H4 (cell line): ENCODE data around the gene SETD2. TPM values are rescaled to one million over a fixed set of nuclear protein-coding genes. Genes with fewer than 3 reads are reported as not detected.
"Not testable (repeated sequence)": the region's sequence is repeated elsewhere in the genome, so short reads cannot be mapped to it uniquely, and the experiment has no call there.

ENCODE experiments used
- DNase-seq: peaks from one replicate; pipeline ENCODE4 v3.0.0-alpha.2; 2015; ENCODE audit warnings: low spot score
- total RNA-seq: library from RNA; depleted of rRNA; stranded (reverse); fragments of >200 nt; shearing (Covaris generic); gene quantifications from 2 replicates; pipeline ENCODE4 v1.2.3, GENCODE V29; 2014

The SETD2 gene
- total RNA-seq, 1 experiment from 2014 or later, result 9.5 TPM

DNA sequence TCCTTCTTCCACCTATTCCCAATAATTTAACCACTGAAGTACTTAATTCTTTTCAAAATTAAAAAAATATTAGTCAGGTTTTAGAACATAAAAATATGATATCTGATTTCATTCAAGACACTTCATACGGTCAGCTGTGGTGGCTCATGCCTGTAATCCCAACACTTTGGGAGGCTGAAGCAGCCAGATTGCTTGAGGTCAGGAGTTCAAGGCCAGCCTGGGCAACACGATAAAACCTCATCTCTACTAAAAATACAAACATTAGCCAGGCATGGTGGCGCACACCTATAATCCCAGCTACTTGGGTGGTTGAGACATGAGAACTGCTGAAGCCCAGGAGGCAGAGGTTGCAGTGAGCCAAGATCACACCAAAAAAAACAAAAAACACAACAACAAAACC lies 127.8 kb downstream of the SETD2 start:
- no peak for DNase-seq

DNA sequence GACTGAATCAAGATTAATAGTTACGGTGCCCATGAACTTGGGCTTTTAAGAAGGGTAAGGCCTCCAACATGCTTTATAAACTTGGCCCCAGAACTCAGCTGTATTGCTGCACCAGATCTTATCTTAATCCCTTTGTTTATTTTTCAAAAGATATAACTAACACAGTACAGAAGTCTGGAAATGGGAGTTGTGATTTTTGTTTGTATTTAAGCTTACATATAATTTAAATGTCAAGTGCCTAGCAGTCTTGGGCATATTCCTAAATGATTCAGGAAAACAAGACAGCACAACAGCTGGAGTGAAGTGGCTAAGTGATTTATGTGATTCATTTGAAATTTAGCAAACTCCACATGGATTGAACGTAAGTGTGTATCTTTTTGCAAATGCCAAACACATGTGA lies 128.3 kb downstream of the SETD2 start:
- peak; percentile 38 for DNase-seq

DNA sequence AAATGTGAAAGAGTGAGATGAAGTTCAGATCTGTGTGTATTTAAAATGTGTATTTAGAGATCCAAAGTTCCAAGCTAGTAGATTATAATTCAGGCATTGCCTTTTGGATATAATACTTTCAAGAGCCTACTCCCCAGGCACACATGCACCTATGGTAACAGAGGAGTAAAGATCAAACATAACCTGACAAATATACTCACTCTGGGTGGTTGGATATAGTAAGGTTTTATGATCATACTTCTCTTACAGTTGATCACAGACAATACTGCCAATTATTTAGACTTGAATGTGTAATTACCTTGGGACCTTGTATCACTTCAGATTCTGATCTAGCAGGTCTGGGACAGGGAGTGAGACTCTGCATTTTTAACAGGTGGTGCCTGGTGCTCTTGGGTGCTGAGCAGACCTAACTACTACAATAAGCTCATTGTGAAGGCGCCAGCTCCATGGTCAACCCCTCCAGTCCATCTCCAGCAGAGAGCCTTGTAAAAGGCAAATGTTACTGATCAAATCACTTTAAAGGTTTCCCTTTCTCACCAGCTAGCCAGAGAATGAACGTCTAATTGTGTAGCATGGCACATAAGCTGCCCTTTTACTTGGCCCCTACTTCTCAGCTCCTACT lies 128.9 kb downstream of the SETD2 start:
- no peak for DNase-seq

DNA sequence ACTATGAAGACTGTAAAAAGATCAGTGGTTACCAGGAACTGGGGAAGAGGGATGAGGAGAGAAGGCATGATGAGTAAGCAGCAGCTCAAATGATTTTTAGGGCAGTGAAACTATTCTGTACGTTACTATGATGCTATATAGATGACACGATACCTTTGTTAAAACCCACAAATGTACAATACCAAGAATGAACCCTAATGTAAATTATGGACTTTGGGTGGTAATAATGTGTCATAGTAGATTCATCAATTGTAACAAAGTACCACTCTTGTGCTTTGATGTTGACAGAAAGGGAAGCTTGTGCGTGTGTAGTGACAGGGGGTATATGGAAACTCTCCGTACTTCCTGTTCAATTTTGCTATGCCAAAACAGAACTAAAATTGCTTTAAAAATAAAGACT lies 132.9 kb downstream of the SETD2 start:
- not testable (repeated sequence) for DNase-seq

DNA sequence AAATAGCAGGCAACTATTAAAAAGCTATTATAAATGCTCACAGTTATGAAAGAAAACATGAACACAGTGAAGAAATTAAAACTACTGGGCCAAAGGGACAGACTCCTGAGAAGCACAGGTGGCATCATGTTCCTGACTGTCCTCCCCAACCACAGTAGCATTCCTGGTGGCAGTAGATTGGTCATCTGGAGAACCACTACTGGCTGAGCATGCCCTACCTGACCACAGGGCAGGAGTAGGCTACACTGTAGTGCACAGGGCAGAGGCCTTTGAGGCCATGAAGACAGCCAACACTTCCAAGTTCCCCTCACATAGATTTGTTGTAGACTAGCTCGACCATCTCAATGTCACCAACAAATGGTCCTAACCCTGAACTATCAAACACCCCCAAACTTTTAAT lies 135.2 kb downstream of the SETD2 start:
- no peak for DNase-seq

DNA sequence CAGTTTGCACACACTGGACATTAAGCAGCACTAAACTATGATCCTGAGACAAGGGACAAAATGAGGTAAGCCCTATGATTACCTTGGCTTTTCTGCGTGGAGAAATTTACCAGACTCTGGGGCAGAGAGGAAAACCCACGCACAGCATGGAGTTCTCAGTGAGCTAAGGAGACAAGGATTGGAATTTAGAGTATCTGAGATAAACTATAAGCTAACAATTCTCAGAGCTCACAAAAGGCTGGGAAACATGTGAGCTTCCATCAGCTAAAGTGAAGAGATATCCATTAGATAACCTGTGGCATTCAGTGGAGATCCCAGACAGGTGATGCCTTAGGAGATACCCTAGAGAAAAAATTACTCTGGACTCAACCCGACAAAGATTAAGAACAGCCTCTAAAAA lies 135.8 kb downstream of the SETD2 start:
- no peak for DNase-seq

DNA sequence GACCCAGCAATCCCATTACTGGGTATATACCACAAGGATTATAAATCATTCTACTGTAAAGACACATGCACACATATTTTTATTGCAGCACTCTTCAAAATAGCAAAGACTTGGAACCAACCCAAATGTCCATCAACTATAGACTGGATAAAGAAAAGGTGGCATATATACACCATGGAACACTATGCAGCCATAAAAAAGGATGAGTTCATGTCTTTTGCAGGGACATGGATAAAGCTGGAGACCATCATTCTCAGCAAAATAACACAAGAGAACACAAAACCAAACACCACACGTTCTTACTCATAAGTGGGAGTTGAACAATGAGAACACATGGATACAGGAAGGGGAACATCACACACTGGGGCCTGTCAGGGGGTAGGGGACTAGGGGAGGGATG lies 137.5 kb downstream of the SETD2 start:
- not testable (repeated sequence) for DNase-seq

DNA sequence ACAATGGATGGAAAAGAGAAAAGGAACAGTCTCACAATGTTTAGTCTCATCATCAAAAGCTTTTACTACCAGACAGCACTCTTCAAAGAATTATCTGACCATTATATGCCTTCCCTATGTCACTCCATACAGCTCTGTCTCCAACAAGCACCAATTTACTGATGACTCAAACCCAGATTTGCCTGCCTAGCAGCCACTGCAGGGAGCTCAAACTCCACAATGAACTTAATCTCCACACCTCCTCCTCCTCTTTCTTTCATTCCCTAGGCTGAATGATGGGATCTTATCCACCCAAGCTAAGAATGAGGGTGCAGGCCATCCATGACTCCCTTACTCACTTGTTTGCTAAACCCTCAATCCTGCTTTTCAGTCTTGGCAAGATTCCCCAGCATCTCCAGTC lies 139.0 kb downstream of the SETD2 start:
- no peak for DNase-seq

DNA sequence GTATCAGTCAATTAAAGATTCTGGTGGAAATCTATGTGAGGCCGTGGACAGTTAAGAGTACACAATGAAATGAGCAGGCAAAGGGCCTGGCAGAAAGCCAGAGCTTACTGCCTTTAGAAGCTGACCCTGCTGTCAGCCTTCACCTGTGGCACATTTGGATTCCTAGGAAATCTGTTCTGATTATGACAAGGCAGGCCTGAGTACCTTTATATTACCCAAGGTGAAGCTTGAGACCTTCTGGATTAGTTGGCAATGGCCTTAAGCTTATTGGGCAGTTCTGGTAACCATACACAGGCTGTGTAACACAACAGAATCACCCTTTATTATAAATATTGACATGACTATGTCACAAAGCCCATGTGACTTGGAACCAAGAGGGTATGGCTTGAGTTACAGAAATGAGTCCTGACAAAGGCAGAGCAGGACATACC lies 141.3 kb downstream of the SETD2 start:
- no peak for DNase-seq

DNA sequence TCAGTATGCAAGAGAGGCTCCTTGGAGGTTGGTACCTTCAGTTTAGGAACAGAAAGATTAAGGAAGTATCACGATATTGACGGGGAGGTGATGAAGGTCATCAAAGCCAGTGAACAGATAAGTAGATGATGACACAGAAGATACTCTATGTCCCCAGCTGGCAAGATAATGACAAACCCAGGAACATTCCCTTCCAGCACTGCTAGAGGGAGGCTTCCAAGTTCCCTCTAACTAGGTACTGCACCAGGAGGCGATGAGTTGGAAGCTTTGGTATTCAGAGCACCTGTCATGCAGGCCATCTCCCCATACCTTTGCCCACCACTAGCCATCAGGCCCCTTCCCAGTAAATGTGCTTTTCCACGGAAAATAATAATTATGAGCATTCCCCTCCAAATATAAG lies 143.6 kb downstream of the SETD2 start:
- no peak for DNase-seq

DNA sequence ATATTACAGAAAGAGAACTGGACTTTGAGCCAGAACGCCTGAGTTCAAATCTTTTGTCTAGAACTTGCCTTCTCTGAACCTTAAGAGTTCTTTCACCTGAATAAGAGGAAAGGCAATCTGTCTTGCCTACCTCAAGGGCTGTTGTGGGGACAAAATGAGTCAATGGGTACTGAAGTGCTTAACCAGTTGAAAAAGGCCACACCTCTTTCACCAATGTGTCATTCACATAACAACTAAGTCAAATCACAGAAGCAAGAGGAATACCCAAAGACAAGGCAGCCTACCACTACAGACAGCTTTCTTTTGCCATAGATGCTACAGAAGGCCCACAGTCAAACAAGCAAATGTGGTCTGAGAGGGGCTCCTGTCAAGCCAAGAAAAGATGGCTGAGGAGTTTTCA lies 144.7 kb downstream of the SETD2 start:
- no peak for DNase-seq

DNA sequence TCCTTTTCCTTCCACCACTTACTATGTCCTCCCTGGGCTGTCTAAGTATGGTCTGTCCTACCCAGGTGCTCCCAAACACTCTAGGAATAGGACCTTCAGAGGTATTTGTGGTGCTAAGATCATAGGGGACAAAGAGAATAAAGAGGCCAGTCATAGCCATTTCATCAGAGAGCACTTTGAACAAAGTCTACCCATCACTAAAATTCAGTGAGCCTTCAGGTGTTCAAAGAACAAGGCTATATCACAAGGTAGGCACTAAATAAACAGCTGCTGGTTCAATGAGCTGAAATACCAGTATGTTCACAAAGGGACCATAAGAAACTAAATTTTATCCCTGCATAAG lies 145.7 kb downstream of the SETD2 start:
- no peak for DNase-seq

DNA sequence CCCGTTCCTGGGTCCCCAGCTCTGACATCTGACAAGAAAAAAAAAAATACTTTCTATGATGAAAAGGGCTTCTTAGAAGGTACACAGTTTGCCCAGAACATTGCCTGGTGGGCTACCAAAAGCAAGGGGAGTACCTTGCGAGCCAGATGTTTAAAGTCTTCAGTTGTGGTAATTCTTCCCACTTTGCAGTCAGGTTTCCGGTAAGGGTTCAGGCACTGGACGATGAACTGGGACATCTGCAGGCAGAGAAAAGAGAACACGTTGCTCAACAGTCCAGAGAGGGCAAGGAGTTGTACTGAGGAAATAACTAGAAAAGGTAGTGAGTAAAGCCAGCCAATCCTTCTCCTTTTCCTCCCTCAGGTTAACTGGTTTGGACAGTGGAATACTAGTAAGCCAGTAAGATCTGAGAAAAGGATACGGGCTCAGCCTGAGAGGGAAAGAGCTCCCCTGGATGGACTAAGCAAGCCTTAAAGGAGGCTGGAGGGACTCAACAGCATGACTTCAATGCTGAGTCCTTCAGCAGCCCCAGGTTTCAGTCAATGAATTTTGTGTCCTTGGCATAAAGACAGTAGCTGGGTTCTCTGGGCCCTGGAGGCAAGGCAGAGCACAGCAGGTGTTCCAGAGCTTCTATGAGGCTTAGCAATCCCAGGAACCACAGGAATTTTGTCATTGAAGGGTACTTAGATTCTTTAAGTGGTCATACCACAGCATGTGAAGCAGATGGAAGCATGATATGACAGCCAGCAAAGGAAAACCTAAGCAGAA lies 146.2 kb downstream of the SETD2 start:
- DNase-seq, result peak; percentile 26

DNA sequence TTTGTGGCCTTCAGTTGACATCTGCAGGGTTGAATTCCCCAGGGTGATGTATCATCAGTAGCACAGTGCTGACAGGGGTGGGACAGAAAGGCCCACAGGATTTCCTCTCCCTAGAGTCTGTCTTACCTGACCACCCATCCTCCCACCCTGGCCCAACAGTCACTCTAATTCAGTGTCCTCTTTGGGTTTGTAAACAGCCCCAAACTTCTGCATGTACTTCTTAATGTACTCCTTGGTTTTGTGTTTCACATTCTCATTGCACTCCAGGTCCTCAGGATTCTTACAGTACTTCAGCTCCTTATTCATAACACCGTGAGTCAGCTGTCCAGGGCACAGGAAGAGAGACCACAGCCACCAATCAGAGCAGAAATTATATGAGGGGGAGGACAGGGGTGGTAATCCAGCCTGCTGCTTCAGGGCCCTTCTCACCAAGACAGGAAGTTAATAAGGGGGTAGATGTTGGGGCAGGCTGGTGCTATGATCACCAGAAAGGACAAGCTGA lies 146.9 kb downstream of the SETD2 start:
- DNase-seq, result peak; percentile 68

DNA sequence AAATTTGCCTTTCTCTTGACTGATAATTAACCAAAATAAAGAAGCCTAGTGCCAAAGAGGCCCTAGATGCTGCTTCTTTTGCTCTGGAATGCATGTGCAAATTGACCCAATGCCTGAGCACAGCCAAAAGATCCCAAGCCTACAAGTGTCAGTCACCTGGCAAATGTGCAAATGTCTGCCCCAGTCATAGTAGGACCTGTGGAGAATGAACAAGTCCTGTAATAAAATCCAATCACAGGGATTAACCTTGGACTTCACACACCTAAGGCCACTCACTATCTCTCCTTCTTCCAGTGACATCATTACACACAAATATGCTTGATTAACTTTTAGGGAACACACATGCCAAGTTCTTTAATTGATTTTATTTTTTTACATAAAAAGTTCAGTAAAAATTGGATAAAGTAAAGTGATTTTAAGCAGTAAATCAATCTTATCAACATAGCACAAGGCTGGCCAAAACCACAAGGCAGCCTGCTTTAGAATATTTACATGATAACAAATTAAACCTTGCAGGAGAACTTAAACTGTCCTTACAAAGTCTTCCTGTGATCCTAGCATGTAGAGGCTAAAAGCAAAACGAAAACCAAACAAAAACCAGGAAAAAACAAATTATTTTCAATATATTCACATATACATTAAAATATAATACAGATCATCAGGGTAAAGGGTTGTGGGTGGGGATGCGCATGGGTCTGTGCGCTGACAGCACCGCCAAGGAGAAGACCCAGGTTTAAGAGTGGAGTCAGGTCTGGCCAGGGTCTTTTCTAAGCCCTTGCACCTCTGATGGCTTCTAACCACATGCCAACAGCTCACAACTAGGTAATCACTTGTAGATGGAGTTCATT lies 147.6 kb downstream of the SETD2 start:
- no peak for DNase-seq

DNA sequence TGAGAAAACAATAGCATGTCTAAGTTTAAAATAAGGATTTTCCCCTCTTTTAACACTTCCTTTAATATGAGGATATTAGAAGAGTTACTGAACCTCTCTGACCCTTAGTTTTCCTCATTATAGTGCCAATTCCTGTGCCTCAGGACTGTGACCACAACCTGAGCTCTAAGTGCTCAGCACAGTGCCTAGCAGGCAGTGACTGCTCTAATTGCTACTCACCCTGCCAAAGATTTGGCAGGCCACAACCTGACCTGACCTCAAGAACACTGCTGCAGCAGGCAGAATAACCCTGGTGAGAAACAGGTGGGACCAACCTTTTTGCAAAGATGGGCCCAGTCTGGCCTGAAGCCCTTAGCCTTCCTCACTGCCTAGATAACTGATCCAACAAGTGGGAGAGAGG lies 148.8 kb downstream of the SETD2 start:
- DNase-seq, result no peak

DNA sequence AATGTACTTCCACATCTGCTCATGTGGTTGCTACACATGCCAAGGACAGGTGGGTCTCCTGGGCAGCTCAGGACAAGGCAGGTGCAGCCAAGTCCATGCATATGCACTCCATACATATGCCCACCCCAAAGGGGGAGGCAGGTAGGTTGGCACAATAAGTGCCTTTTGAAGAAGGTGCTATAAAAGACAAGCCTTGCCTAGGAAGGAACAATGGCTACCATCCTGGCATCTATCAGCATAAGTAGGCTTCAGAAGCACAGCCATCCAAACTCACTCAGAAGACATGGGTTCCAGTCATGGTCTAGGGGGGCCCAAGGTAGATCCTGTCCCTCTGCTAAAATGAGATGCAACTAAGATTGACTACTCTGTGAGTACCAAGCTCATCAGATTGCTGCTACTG lies 149.9 kb downstream of the SETD2 start:
- DNase-seq, result no peak

DNA sequence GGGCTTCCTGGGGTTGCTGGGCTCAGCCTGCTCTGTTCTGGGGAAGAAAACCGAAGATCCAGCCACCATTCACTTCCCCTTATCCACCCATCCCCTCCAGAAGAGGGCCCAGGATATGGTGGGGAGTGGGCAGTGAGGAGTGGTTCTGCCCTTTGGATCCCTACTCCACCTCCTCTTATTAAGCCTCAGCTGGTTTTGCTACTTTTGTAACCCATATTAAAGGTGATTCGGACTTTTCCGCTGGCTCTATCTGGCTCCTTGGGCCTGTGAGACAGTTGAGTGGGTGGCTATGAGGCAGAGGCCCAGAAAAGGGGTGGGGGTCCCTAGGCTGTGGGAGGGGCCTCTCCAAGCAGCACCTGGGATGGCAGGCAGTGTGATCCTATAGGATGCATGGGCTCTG lies 150.7 kb downstream of the SETD2 start:
- no peak for DNase-seq

DNA sequence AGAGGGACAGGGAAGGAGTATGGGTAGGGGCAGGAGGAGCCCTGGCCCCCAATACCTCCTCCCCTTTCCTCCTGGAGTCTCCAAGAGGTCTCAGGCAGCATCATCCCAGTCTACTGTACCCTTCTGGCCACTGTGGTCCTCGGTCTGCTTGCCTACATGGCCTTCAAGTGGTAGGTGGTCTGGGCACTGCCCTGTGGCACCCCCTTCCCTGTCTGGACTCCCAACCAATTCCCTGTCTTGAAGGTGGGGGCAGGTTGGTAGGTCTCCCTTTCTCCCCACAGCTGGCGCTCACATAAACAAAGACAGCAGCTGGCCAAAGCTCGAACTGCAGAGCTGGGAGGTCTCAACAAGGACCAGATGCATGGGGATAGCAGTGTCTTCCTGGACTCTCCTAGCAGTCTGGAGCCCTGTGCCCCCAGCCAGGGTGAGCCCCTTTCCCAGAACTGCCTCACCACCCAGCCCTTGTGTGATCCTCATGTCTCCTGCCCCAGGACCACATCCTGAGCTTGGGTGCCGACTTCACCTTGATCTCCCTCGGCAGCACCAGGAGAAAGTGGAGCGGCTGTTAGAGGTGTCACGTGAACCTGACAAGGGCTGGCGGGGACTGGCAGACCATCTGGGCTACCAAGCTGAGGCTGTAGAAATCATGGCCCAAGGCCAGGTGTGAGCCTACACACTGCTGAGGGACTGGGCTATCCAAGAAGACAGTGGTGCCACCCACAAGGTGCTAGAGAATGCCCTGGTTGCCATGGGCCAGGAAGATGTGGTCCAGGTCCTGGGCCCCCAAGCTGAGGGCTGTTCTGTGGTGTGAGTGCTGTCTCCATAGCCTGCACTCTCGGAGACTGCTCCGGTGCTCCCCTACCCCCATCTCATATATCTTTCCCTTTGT lies 151.3 kb downstream of the SETD2 start:
- DNase-seq, result no peak

DNA sequence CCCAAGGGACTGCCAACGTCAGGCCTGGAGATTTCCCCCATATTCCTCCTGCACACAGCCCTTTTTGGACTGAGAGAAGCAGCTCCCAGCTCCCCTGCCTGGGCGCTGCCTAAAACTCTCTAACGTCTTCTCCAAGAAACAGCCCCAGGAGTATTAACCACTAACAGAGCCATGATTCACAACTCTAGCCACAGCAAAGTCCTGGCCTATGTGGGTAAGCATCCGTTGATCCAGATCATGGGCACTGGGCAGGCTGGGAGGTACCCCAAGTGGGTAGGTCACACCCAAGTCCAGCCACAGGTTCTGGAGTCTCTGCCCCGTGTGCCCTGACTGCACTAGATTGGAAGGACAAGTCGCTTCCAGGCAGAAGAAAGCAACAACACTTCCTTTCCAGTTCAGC lies 152.5 kb downstream of the SETD2 start:
- no peak for DNase-seq

DNA sequence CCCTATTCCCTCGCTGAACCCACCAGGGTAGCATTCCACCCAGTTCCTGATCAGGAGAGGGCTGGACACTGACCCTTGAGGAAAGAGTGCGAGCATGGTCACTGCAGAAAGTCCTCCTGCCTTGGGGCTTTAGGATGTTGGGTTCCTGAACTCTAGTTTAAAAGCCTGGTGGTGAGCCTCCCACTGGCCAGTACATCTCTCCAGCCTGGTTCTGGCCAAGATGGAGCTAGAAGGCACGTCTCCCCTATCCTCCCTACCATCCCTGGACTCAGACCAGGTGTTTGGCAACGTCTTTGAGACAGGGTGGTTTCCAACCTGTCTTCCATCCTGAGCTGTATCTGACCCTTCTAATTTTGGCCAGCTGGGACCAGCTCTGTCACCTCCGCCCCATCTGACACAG lies 153.0 kb downstream of the SETD2 start:
- DNase-seq, result no peak
